H1 (cell line): ENCODE results near the gene DNAJC11. TPM values are rescaled to one million over a fixed set of nuclear protein-coding genes. Genes with fewer than 3 reads are reported as not detected.
"Not testable (repeated sequence)": the region's sequence is repeated elsewhere in the genome, so short reads cannot be mapped to it uniquely, and the experiment has no call there.

Experiments used
- CTCF ChIA-PET: fragments of 300-600 bp; sonication (Branson Sonifier 250); formaldehyde crosslinking; loops from one replicate; lab custom pipeline; 2021; ENCODE audit not compliant: partially characterized antibody; lab: Charles Lee
- POLR2A ChIA-PET: fragments of 300-600 bp; sonication (Branson Sonifier 250); formaldehyde crosslinking; loops from one replicate; lab custom pipeline; 2021; ENCODE audit warnings: inconsistent platforms; ENCODE audit not compliant: partially characterized antibody; lab: Charles Lee
- DNase-seq, 2 experiments: peaks; one replicate each; pipeline versions ENCODE4 v3.0.0 to v3.0.0-alpha.2; 2010 to 2022; ENCODE audit warnings: low spot score in 2 of 2, low read depth in 1 of 2, mixed read lengths in 1 of 2
- FAIRE-seq: peaks from 2 replicates; lab custom pipeline; 2011; peaks lifted over from hg19 to GRCh38; lab: Jason Lieb, UNC
- H2AFZ ChIP-seq: 2 replicates; pipeline ENCODE4 v1.8.1; 2012; ENCODE audit warnings: low read length, inconsistent platforms
- H2AK5ac ChIP-seq: 2 replicates; pipeline ENCODE4 v1.6.1; 2013; ENCODE audit warnings: low read depth, low read length
- H2BK120ac ChIP-seq: replicated peaks from 2 replicates; pipeline ENCODE3; 2013; ENCODE audit warnings: low read depth, low read length, inconsistent platforms
- H2BK12ac ChIP-seq: 2 replicates; pipeline ENCODE4 v1.6.1; 2013; ENCODE audit warnings: low read depth, low read length
- H2BK15ac ChIP-seq: 2 replicates; pipeline ENCODE4 v1.6.1; 2013; ENCODE audit warnings: low read length
- H2BK20ac ChIP-seq: 2 replicates; pipeline ENCODE4 v1.6.1; 2013; ENCODE audit warnings: low read length
- H2BK5ac ChIP-seq: 2 replicates; pipeline ENCODE4 v1.6.1; 2013; ENCODE audit warnings: low read depth, low read length
- H3K14ac ChIP-seq: 2 replicates; pipeline ENCODE4 v1.6.1; 2013; ENCODE audit warnings: inconsistent platforms; ENCODE audit not compliant: insufficient read length
- H3K18ac ChIP-seq: 2 replicates; pipeline ENCODE4 v1.6.1; 2013; ENCODE audit warnings: low read length; ENCODE audit errors: extremely low read depth
- H3K23ac ChIP-seq: 2 replicates; pipeline ENCODE4 v1.6.1; 2013; ENCODE audit warnings: inconsistent platforms; ENCODE audit not compliant: insufficient read length
- H3K23me2 ChIP-seq: 2 replicates; pipeline ENCODE4 v1.6.1; 2013; ENCODE audit warnings: low read depth, low read length
- H3K27ac ChIP-seq: 2 replicates; pipeline ENCODE4 v1.6.1; 2011; ENCODE audit warnings: low read depth, low read length, inconsistent platforms
- H3K27me3 ChIP-seq, 4 experiments: replicated peaks in 1 of 4; 1 replicate in 1 of 4; 2 replicates in 3 of 4; pipeline versions ENCODE4 v1.6.1 to v1.8.1; 2011 to 2013; ENCODE audit warnings: low read length in 3 of 4, mild to moderate bottlenecking in 3 of 4, inconsistent platforms in 2 of 4, mixed read lengths in 2 of 4, moderate library complexity in 1 of 4; ENCODE audit not compliant: control insufficient read depth in 3 of 4, insufficient read depth in 3 of 4; ENCODE audit errors: extremely low read depth in 1 of 4
- H3K36me3 ChIP-seq, 4 experiments: 2 replicates each; pipeline versions ENCODE4 v1.6.1 to v1.8.1; 2011 to 2013; ENCODE audit warnings: mild to moderate bottlenecking in 4 of 4, low read length in 3 of 4, moderate library complexity in 2 of 4, control low read depth in 1 of 4, inconsistent platforms in 1 of 4; ENCODE audit not compliant: insufficient read depth in 4 of 4, control insufficient read depth in 2 of 4
- H3K4ac ChIP-seq: replicated peaks from 2 replicates; pipeline ENCODE3; 2013; ENCODE audit warnings: low read length, low read depth, mixed read lengths, inconsistent platforms; ENCODE audit not compliant: insufficient read length
- H3K4me1 ChIP-seq, 4 experiments: replicated peaks in 1 of 4; 1 replicate in 1 of 4; 2 replicates in 3 of 4; pipeline versions ENCODE4 v1.6.1 to v1.8.1; 2011 to 2013; ENCODE audit warnings: low read length in 3 of 4, inconsistent platforms in 2 of 4, mixed read lengths in 1 of 4; ENCODE audit not compliant: insufficient read depth in 4 of 4, control insufficient read depth in 3 of 4
- H3K4me2 ChIP-seq, 2 experiments: 2 replicates each; pipeline versions ENCODE4 v1.6.1 to v1.8.1; 2011 to 2013; ENCODE audit warnings: low read depth in 2 of 2, low read length in 2 of 2, control low read depth in 1 of 2, inconsistent platforms in 1 of 2, mild to moderate bottlenecking in 1 of 2; ENCODE audit not compliant: insufficient read depth in 1 of 2
- H3K4me3 ChIP-seq, 4 experiments: fragments of 200-600, 300-600 bp in 1 of 4; sonication (generic), shearing (Covaris generic), sonication (Bioruptor Twin) in 1 of 4; 2 replicates each; pipeline versions ENCODE4 v1.5.1 to v1.8.1; 2011 to 2016; ENCODE audit warnings: low read length in 4 of 4, low read depth in 3 of 4, control low read depth in 2 of 4, inconsistent platforms in 2 of 4, mild to moderate bottlenecking in 2 of 4, mixed read lengths in 1 of 4, moderate library complexity in 1 of 4; ENCODE audit not compliant: insufficient read depth in 2 of 4; ENCODE audit errors: extremely low read depth in 1 of 4
- H3K56ac ChIP-seq: replicated peaks from 2 replicates; pipeline ENCODE3; 2013; ENCODE audit warnings: low read depth, mild to moderate bottlenecking, mixed read lengths, low read length, inconsistent platforms; ENCODE audit not compliant: insufficient read length
- H3K79me1 ChIP-seq: 2 replicates; pipeline ENCODE4 v1.6.1; 2013; ENCODE audit warnings: low read depth, low read length, control low read depth
- H3K79me2 ChIP-seq, 2 experiments: 2 replicates each; pipeline versions ENCODE4 v1.6.1 to v1.8.1; 2012 to 2013; ENCODE audit warnings: low read length in 2 of 2, mild to moderate bottlenecking in 2 of 2, inconsistent platforms in 1 of 2; ENCODE audit not compliant: insufficient read depth in 2 of 2, control insufficient read depth in 1 of 2
- H3K9ac ChIP-seq, 4 experiments: replicated peaks in 1 of 4; 1 replicate in 1 of 4; 2 replicates in 3 of 4; pipeline versions ENCODE4 v1.6.1 to v1.8.1; 2011 to 2013; ENCODE audit warnings: low read depth in 3 of 4, low read length in 3 of 4, control low read depth in 2 of 4, mild to moderate bottlenecking in 2 of 4, moderate library complexity in 2 of 4, inconsistent platforms in 1 of 4; ENCODE audit errors: extremely low read depth in 1 of 4
- H3K9me3 ChIP-seq, 2 experiments: 2 replicates each; pipeline versions ENCODE4 v1.6.1 to v1.8.1; 2012 to 2013; ENCODE audit warnings: mild to moderate bottlenecking in 2 of 2, moderate library complexity in 2 of 2, control low read depth in 1 of 2, inconsistent platforms in 1 of 2, low read depth in 1 of 2, low read length in 1 of 2, mixed read lengths in 1 of 2; ENCODE audit not compliant: insufficient read depth in 2 of 2
- H4K20me1 ChIP-seq, 2 experiments: replicated peaks in 1 of 2; 2 replicates each; pipeline versions ENCODE3 to v1.8.1; 2011 to 2013; ENCODE audit warnings: inconsistent platforms in 2 of 2, low read length in 2 of 2, mild to moderate bottlenecking in 1 of 2; ENCODE audit not compliant: insufficient read depth in 2 of 2, control insufficient read depth in 1 of 2
- H4K5ac ChIP-seq: 2 replicates; pipeline ENCODE4 v1.6.1; 2013; ENCODE audit warnings: low read length, low read depth, mixed read lengths, inconsistent platforms; ENCODE audit not compliant: insufficient read length
- H4K8ac ChIP-seq: 2 replicates; pipeline ENCODE4 v1.8.0; 2013; ENCODE audit warnings: mild to moderate bottlenecking, moderate library complexity, low read length, inconsistent platforms; ENCODE audit not compliant: insufficient read depth; ENCODE audit errors: extremely low read depth
- H4K91ac ChIP-seq: replicated peaks from 2 replicates; pipeline ENCODE3; 2013; ENCODE audit warnings: low read length, mixed read lengths, inconsistent platforms; ENCODE audit not compliant: insufficient read length
- POLR2A ChIP-seq, 2 experiments: IDR thresholded peaks; 1 replicate in 1 of 2; 2 replicates in 1 of 2; pipeline ENCODE4 v1.6.1; 2011; ENCODE audit warnings: low read depth in 2 of 2, low read length in 2 of 2, mild to moderate bottlenecking in 2 of 2; ENCODE audit errors: control extremely low read depth in 1 of 2
- WGBS, 2 experiments: shearing (Covaris generic) in 1 of 2; methylation state at CpG; one replicate each; pipeline versions ENCODE4 v1.1.6 to v1.1.7; 2013 to 2015; ENCODE audit warnings: low lambda C conversion rate in 2 of 2, mixed read lengths in 2 of 2, inconsistent platforms in 1 of 2, low coverage in 1 of 2, missing lambda C conversion rate in 1 of 2; ENCODE audit not compliant: insufficient replicate concordance in 2 of 2, insufficient coverage in 1 of 2, insufficient read length in 1 of 2; ENCODE audit errors: extremely low coverage in 1 of 2, missing lambda C conversion rate in 1 of 2; 5-methylcytosine and 5-hydroxymethylcytosine counted together
- polyA plus RNA-seq, 7 experiments: library from polyadenylated mRNA; depleted of rRNA in 3 of 7; stranded (reverse) in 5 of 7; unstranded in 2 of 7; fragments of >200 nt in 5 of 7; fragments of 200-250 nt in 2 of 7; gene quantifications; 1 replicate in 5 of 7; 2 replicates in 1 of 7; 4 replicates in 1 of 7; pipeline versions ENCODE4 v1.2.1 to v1.2.3, GENCODE V29; 2011 to 2013; ENCODE audit warnings: missing spikeins in 2 of 7, mixed read lengths in 2 of 7
- total RNA-seq: library from RNA; stranded (reverse); fragmentation: NEBNext Ultra II Directional; extraction: Animal tissue kit (Norgen Biotek cat#: 25700); gene quantifications from 2 replicates; pipeline ENCODE4 v1.2.1, GENCODE V29; 2021

DNAJC11 gene
- total and polyA plus RNA-seq, 2 of the 8 experiments (the other 6 are each of a cell fraction or from before 2014, with no cell fraction given), result 43.9 to 90.9 TPM

- peaks cover 24 to 62% of the 10 kb centered on the region in 2 experiments for H3K79me2 ChIP-seq
- peak in 1 of 2 experiments; percentile 6; a peak in 1 of 3 replicates for TF ChIP-seq POLR2A (IDR thresholded peaks at IDR 0.05; ENCODE audit: control extremely low read depth in 1 of 2, low read depth in 2 of 2, low read length in 2 of 2)
Measured at GRCh38 chr1:6699915-6700314, 1.7 kb downstream of the DNAJC11 start.

More at GRCh38 chr1:6699915-6700314, 1.7 kb downstream of the DNAJC11 start:
- Histone ChIP-seq H3K4me3 (peak overlapping the region in 2 of 4 experiments; percentile 71 to 96; a peak in 3 of 8 replicates), H3K4me2 (peak overlapping the region; percentile 79 to 87; a peak in 3 of 4 replicates)
- H2AFZ ChIP-seq, FAIRE-seq, H3K14ac ChIP-seq, H4K91ac ChIP-seq, H2BK20ac ChIP-seq, H4K8ac ChIP-seq, H4K20me1 ChIP-seq, H2BK12ac ChIP-seq, H2BK15ac ChIP-seq, H2BK5ac ChIP-seq, H3K4me1 ChIP-seq, H3K23me2 ChIP-seq, H3K23ac ChIP-seq, H3K9me3 ChIP-seq, H3K79me1 ChIP-seq, DNase-seq, H3K56ac ChIP-seq, H3K18ac ChIP-seq, H3K36me3 ChIP-seq, H2AK5ac ChIP-seq, H4K5ac ChIP-seq, H3K4ac ChIP-seq, H3K27ac ChIP-seq, H3K9ac ChIP-seq, H3K27me3 ChIP-seq, H2BK120ac ChIP-seq: not testable (repeated sequence)
- WGBS, 2 experiments, result 91% methylated on average over 4 of the region's 4 CpGs; no CpG with 5 or more reads in 1 of the 2 experiments
- POLR2A ChIA-PET, result interaction anchor here (0.6 to 2.3 kb wide), 5 partner anchors 7 to 52 kb away, joined by 3 to 6 read pairs (median 4); no protein-coding TSS in a partner anchor
- CTCF ChIA-PET, result interaction anchor here (0.6 kb wide), 1 partner anchor 42 kb away, joined by 3 read pairs; no protein-coding TSS in a partner anchor
